ENCODE measurements around the gene OSBPL5.

Gene OSBPL5

GRCh38 chr11:3158821-3159220 is 6.3 kb downstream of the OSBPL5 start:
- TF ChIP-seq POLR2AphosphoS5 (IDR thresholded peaks at IDR 0.05; ENCODE audit: low read depth, low read length) (no peak), FOXP2 (optimal IDR thresholded peaks at IDR 0.05; ENCODE audit: borderline replicate concordance, extremely low read depth, extremely low read length, insufficient read depth) (no peak), TAF1 (IDR thresholded peaks at IDR 0.05; ENCODE audit: borderline replicate concordance, insufficient read depth, low read length) (no peak), SIN3A (IDR thresholded peaks at IDR 0.05; ENCODE audit: borderline replicate concordance, insufficient read depth, low read length) (no peak)
- TF ChIP-seq, protein P1, sequence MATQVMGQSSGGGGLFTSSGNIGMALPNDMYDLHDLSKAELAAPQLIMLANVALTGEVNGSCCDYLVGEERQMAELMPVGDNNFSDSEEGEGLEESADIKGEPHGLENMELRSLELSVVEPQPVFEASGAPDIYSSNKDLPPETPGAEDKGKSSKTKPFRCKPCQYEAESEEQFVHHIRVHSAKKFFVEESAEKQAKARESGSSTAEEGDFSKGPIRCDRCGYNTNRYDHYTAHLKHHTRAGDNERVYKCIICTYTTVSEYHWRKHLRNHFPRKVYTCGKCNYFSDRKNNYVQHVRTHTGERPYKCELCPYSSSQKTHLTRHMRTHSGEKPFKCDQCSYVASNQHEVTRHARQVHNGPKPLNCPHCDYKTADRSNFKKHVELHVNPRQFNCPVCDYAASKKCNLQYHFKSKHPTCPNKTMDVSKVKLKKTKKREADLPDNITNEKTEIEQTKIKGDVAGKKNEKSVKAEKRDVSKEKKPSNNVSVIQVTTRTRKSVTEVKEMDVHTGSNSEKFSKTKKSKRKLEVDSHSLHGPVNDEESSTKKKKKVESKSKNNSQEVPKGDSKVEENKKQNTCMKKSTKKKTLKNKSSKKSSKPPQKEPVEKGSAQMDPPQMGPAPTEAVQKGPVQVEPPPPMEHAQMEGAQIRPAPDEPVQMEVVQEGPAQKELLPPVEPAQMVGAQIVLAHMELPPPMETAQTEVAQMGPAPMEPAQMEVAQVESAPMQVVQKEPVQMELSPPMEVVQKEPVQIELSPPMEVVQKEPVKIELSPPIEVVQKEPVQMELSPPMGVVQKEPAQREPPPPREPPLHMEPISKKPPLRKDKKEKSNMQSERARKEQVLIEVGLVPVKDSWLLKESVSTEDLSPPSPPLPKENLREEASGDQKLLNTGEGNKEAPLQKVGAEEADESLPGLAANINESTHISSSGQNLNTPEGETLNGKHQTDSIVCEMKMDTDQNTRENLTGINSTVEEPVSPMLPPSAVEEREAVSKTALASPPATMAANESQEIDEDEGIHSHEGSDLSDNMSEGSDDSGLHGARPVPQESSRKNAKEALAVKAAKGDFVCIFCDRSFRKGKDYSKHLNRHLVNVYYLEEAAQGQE (IDR thresholded peaks at IDR 0.05; ENCODE audit: insufficient read depth in 1 of 2, low read depth in 2 of 2, low read length in 2 of 2) = no peak

DNA sequence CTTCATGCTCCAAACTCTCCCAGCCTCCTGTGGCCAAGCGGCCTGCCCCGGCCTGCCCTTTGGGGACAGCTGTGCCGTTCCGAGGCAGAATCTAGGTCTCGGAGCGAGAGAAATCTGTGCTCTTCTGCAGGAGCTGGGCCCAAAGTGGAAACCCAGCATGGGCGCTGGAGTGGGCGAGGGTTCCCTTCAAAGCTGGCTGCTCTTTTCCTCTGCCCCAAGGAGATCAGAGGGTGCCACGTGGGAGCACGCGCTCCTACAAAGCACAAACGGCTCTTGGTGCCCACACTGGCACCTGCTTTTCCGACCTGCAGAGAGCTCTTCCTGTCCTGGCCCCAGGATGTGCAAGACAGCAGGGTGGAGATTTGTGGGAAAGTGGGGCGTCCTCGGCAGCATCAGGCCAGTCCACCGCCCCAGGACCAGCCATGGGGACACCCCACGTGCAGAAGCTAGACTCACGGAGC is 6.9 kb downstream of the OSBPL5 start:
- TF ChIP-seq, protein P1 (IDR thresholded peaks at IDR 0.05; ENCODE audit: insufficient read depth in 1 of 2, low read depth in 2 of 2, low read length in 2 of 2) = no peak
- no peak for TF ChIP-seq POLR2AphosphoS5 (IDR thresholded peaks at IDR 0.05; ENCODE audit: low read depth, low read length)
- TF ChIP-seq FOXP2 (optimal IDR thresholded peaks at IDR 0.05; ENCODE audit: borderline replicate concordance, extremely low read depth, extremely low read length, insufficient read depth) = no peak
- no peak for TF ChIP-seq TAF1 (IDR thresholded peaks at IDR 0.05; ENCODE audit: borderline replicate concordance, insufficient read depth, low read length)
- TF ChIP-seq SIN3A (IDR thresholded peaks at IDR 0.05; ENCODE audit: borderline replicate concordance, insufficient read depth, low read length) = no peak

- no peak for TF ChIP-seq TAF1 (IDR thresholded peaks at IDR 0.05; ENCODE audit: borderline replicate concordance, insufficient read depth, low read length)
- TF ChIP-seq, protein P1 (IDR thresholded peaks at IDR 0.05; ENCODE audit: insufficient read depth in 1 of 2, low read depth in 2 of 2, low read length in 2 of 2) = no peak
- TF ChIP-seq FOXP2 (optimal IDR thresholded peaks at IDR 0.05; ENCODE audit: borderline replicate concordance, extremely low read depth, extremely low read length, insufficient read depth) = no peak
- TF ChIP-seq SIN3A (IDR thresholded peaks at IDR 0.05; ENCODE audit: borderline replicate concordance, insufficient read depth, low read length) = no peak
- no peak for TF ChIP-seq POLR2AphosphoS5 (IDR thresholded peaks at IDR 0.05; ENCODE audit: low read depth, low read length)
These were observed 7.6 kb downstream of the OSBPL5 start for GRCh38 chr11:3157381-3158130.

DNA sequence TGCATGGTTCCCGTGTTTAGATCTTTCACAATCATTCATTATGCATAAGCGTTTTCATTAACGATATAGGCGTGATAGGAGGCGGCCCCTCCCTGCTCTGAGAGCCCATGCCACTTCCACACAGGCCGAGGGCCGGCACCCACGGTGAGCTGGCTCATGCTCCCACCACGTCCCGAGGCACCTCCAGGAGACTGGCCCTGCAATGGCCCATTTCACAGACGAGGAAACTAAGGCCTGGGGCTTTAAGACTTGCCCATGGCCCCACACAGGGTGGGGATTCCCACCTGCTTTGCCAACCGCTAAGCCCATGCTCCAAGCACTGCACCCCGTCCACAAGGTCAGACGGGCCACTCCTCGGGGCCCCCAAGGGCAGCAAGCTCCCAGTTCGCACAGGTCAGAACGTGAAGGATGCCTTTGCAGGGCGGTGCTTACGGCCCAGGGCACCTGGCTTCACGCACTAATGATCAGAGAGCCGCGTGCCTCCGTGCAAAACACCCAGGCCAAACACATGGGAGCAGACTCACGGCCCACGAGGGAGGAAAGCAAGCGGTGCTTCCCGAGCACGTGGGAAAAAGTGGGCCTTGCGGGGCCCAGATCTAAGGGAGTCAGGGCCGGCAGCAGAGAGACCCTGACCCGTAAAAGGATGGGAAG is 8.3 kb downstream of the OSBPL5 start:
- no peak for TF ChIP-seq FOXP2 (optimal IDR thresholded peaks at IDR 0.05; ENCODE audit: borderline replicate concordance, extremely low read depth, extremely low read length, insufficient read depth)
- TF ChIP-seq, protein P1 (IDR thresholded peaks at IDR 0.05; ENCODE audit: insufficient read depth in 1 of 2, low read depth in 2 of 2, low read length in 2 of 2) = no peak
- TF ChIP-seq POLR2AphosphoS5 (IDR thresholded peaks at IDR 0.05; ENCODE audit: low read depth, low read length) = no peak
- no peak for TF ChIP-seq SIN3A (IDR thresholded peaks at IDR 0.05; ENCODE audit: borderline replicate concordance, insufficient read depth, low read length)
- TF ChIP-seq TAF1 (IDR thresholded peaks at IDR 0.05; ENCODE audit: borderline replicate concordance, insufficient read depth, low read length) = no peak

Measured in PFSK-1 (cell line).